HG03469 (cell line): Measurements from ENCODE around the gene DNASE1L2.

ENCODE experiments used
- ATAC-seq: cut with Tn5 transposase; IDR thresholded peaks from one replicate; pipeline ENCODE4 v1.9.1; 2021; ENCODE audit warnings: mild to moderate bottlenecking, moderate library complexity, moderate number of reproducible peaks; ENCODE audit not compliant: unreplicated experiment

Gene DNASE1L2

GRCh38 chr16:2284001-2284770 is 47.9 kb downstream of the DNASE1L2 start:
- ATAC-seq: no peak

- ATAC-seq: no peak
Measured at GRCh38 chr16:2284797-2285576, 48.7 kb downstream of the DNASE1L2 start.

DNA sequence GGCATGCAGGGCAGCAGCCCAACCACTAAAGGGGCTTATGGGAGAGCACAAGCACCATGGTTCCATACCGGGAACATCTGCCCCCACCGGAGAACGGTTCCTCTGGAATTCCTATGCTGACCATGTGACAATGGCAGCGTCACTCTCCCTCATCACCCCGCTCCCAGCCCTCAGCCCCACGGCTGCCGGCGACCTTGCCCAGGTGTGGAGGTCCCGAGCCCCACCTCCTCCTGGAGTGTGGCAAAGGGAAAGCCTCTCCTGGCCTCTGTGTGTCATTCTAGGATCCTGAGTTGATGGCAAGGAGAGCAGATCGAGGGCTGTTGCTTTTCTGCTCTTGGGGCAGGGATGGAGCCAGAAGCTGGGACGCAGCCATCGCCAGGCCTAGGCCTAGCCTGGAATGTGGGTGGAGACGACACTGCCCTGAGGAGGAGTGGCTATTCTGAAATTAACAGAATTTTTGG is 49.5 kb downstream of the DNASE1L2 start:
- ATAC-seq: no peak

DNA sequence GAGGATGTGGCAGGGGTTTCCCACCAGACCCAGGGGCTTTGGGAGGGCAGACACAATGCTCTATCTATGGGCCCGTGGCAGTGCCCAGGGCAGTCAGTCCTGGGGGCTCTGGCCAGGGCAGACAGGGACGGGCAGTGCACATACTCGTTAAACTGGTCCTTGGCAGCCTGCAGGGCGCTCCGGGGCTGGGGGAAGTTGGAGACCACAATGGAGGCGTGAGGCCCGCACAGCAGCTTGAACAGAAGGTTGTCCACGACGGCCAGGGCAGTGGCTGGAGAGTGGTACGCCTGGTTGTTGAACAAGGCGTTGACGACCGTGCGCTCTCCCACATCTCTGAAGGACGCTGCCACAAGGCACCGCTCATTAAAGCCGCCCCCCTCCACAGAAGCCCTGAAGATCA is 50.3 kb downstream of the DNASE1L2 start:
- no peak for ATAC-seq

GRCh38 chr16:2287916-2288547 is 51.8 kb downstream of the DNASE1L2 start:
- no peak for ATAC-seq
